WERI-Rb-1 (cell line): ENCODE measurements around the gene HSFX3.

Experiments
- DNase-seq: peaks from one replicate; pipeline ENCODE4 v3.0.0-alpha.2; 2020
- H3K27ac ChIP-seq: fragments of 250-450 bp; sonication (Bioruptor Pico); 2 replicates; pipeline ENCODE4 v1.5.1; 2020; ENCODE audit warnings: mild to moderate bottlenecking, moderate library complexity
- H3K27me3 ChIP-seq: fragments of 250-450 bp; sonication (Bioruptor Pico); 2 replicates; pipeline ENCODE4 v1.5.1; 2021; ENCODE audit warnings: mild to moderate bottlenecking, low read depth, moderate library complexity; ENCODE audit not compliant: insufficient read depth, severe bottlenecking
- H3K36me3 ChIP-seq: fragments of 250-450 bp; sonication (Bioruptor Pico); 2 replicates; pipeline ENCODE4 v1.5.1; 2020; ENCODE audit warnings: mild to moderate bottlenecking, moderate library complexity
- H3K4me3 ChIP-seq: 2 replicates; pipeline ENCODE4 v1.5.1; 2011; ENCODE audit warnings: low read depth, mild to moderate bottlenecking, control low read depth, low read length
- H3K9me3 ChIP-seq: fragments of 250-450 bp; sonication (Bioruptor Pico); 2 replicates; pipeline ENCODE4 v1.5.1; 2021; ENCODE audit warnings: mild to moderate bottlenecking, moderate library complexity; ENCODE audit not compliant: severe bottlenecking
- TF ChIP-seq, protein P1 (sequence below): IDR thresholded peaks from 2 replicates; pipeline ENCODE4 v1.5.1; 2011; ENCODE audit warnings: low read depth, mild to moderate bottlenecking, control low read depth, inconsistent platforms, low read length

HSFX3 gene

DNA sequence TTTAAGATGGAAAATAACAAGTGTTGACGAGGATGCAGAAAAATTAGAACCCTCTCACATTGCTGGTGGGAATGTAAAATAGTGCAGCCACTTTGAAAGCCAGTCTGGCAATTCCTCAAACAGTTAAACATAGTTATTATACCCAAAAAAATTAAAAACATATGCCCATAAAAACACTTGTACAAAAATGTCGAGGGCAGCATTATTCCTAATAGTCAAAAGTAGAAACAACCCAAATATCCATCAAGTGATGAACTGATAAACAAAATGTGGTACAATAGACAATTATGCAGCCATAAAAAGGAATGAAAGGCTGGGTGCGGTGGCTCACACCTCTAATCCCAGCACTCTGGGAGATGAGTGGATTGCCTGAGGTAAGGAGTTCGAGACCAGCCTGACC is 51.0 kb downstream of the HSFX3 start:
- no peak overlapping the region for H3K4me3 ChIP-seq
- no peaks in the 10 kb centered on the region for H3K9me3 ChIP-seq
- peaks cover 2% of the 10 kb centered on the region; the same call in 1 of the 2 replicates for H3K36me3 ChIP-seq
- DNase-seq = no peak
- TF ChIP-seq, protein P1, sequence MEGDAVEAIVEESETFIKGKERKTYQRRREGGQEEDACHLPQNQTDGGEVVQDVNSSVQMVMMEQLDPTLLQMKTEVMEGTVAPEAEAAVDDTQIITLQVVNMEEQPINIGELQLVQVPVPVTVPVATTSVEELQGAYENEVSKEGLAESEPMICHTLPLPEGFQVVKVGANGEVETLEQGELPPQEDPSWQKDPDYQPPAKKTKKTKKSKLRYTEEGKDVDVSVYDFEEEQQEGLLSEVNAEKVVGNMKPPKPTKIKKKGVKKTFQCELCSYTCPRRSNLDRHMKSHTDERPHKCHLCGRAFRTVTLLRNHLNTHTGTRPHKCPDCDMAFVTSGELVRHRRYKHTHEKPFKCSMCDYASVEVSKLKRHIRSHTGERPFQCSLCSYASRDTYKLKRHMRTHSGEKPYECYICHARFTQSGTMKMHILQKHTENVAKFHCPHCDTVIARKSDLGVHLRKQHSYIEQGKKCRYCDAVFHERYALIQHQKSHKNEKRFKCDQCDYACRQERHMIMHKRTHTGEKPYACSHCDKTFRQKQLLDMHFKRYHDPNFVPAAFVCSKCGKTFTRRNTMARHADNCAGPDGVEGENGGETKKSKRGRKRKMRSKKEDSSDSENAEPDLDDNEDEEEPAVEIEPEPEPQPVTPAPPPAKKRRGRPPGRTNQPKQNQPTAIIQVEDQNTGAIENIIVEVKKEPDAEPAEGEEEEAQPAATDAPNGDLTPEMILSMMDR = no peak
- peaks cover 2% of the 10 kb centered on the region for H3K27me3 ChIP-seq
- no peak overlapping the region for H3K27ac ChIP-seq
